GM21447 (cell line): ENCODE data around the gene SHBG.
A peak's percentile ranks its signal among the peaks of the same experiment; 100 is the strongest.
"Not testable (repeated sequence)": the region's sequence is repeated elsewhere in the genome, so short reads cannot be mapped to it uniquely, and the experiment has no call there.

Source experiments
- ATAC-seq: cut with Tn5 transposase; IDR thresholded peaks from one replicate; pipeline ENCODE4 v1.9.1; 2021; ENCODE audit not compliant: unreplicated experiment

SHBG gene

GRCh38 chr17:7611635-7612293, 18.2 kb upstream of the SHBG start:
- ATAC-seq: no peak

- no peak for ATAC-seq
Observed at GRCh38 chr17:7612294-7612640, 17.7 kb upstream of the SHBG start.

- no peak for ATAC-seq
Observed at GRCh38 chr17:7613769-7614424, 16.0 kb upstream of the SHBG start.

GRCh38 chr17:7614425-7615264, 15.3 kb upstream of the SHBG start, which contains the start of gene FXR2:
Gene FXR2, minus strand, starts transcription at chr17:7614897. Its CDS starts 365 bp downstream, at chr17:7614532.
- ATAC-seq: peak; percentile 81

- ATAC-seq: no peak
Observed at GRCh38 chr17:7615265-7615747, 14.6 kb upstream of the SHBG start.

GRCh38 chr17:7618608-7619007, 11.3 kb upstream of the SHBG start:
- no peak for ATAC-seq

GRCh38 chr17:7620835-7621234, 9.1 kb upstream of the SHBG start:
- ATAC-seq: no peak

- no peak for ATAC-seq
Observed at GRCh38 chr17:7623661-7624060, 6.3 kb upstream of the SHBG start.

- not testable (repeated sequence) for ATAC-seq
Observed at GRCh38 chr17:7625749-7626148, 4.2 kb upstream of the SHBG start.

- ATAC-seq: no peak
Observed at GRCh38 chr17:7626307-7626706, 3.6 kb upstream of the SHBG start.

GRCh38 chr17:7626956-7627249, 3.0 kb upstream of the SHBG start:
- ATAC-seq: no peak

- ATAC-seq: peak; percentile 83
Observed at GRCh38 chr17:7627250-7628121, 2.4 kb upstream of the SHBG start, which contains the start of gene SAT2. Gene SAT2, minus strand, starts transcription at chr17:7627821. Its CDS starts 186 bp downstream, at chr17:7627635.

GRCh38 chr17:7631398-7632380, 1.8 kb downstream of the SHBG start:
- ATAC-seq: no peak

GRCh38 chr17:7632492-7632894, 2.6 kb downstream of the SHBG start:
- no peak for ATAC-seq

GRCh38 chr17:7633093-7633492, 3.2 kb downstream of the SHBG start:
- ATAC-seq: no peak

GRCh38 chr17:7634384-7634783, 4.4 kb downstream of the SHBG start:
- ATAC-seq: no peak

GRCh38 chr17:7636163-7636562, 6.2 kb downstream of the SHBG start:
- ATAC-seq: no peak

- no peak for ATAC-seq
Observed at GRCh38 chr17:7640783-7641182, 10.8 kb downstream of the SHBG start.

GRCh38 chr17:7641635-7642034, 11.7 kb downstream of the SHBG start:
- not testable (repeated sequence) for ATAC-seq

- ATAC-seq: no peak
Observed at GRCh38 chr17:7644775-7645174, 14.8 kb downstream of the SHBG start.
